MM.1S (cell line): ENCODE measurements around the gene CTNNAL1.

Experiments
- CTCF ChIP-seq: fragments of 300-600 bp; sonication (generic); IDR thresholded peaks from 2 replicates; pipeline ENCODE4 v1.5.1; 2016; ENCODE audit warnings: antibody characterized with exemption, low read length, mixed read lengths
- EZH2 ChIP-seq: fragments of 300-600 bp; sonication (generic); optimal IDR thresholded peaks from 2 replicates; pipeline ENCODE3; 2017; ENCODE audit warnings: low read depth, mild to moderate bottlenecking, antibody characterized with exemption, low read length, mixed read lengths
- EZH2phosphoT487 ChIP-seq: fragments of 300-600 bp; sonication (generic); IDR thresholded peaks from 2 replicates; pipeline ENCODE4 v1.6.1; 2018; ENCODE audit warnings: antibody characterized with exemption, low read length

- TF ChIP-seq CTCF = no peak
- no peak for TF ChIP-seq EZH2phosphoT487
- no peak for TF ChIP-seq EZH2
Measured at GRCh38 chr9:109020581-109021511, 7.5 kb upstream of the CTNNAL1 start.
